Natural killer cell (primary cell): ENCODE data around the gene ALDH1A2. TPM values are rescaled to one million over a fixed set of nuclear protein-coding genes. Genes with fewer than 3 reads are reported as not detected.

Source experiments
- ATAC-seq, 3 donors: fragments of 150-1000 bp in 2 of 3; fragments of 200-7000 bp in 1 of 3; cut with Tn5 transposase; 1 replicate in 1 of 3; 2 replicates in 2 of 3; pipeline ENCODE4 v1.10.0; 2021; ENCODE audit warnings: mild to moderate bottlenecking in 2 of 3, moderate library complexity in 2 of 3
- DNase-seq, 2 donors: peaks; one replicate each; pipeline versions ENCODE4 v3.0.0 to v3.0.0-alpha.2; 2013 to 2021; ENCODE audit warnings: mixed read lengths in 1 of 2
- H3K27ac ChIP-seq: one replicate; pipeline ENCODE4 v1.5.1; 2013; ENCODE audit warnings: mild to moderate bottlenecking, low read length
- H3K27me3 ChIP-seq: one replicate; pipeline ENCODE4 v1.6.1; 2013; ENCODE audit warnings: low read length; ENCODE audit not compliant: control insufficient read depth, insufficient read depth
- H3K36me3 ChIP-seq: one replicate; pipeline ENCODE4 v1.6.1; 2013; ENCODE audit warnings: low read length; ENCODE audit not compliant: control insufficient read depth, insufficient read depth
- H3K4me1 ChIP-seq: one replicate; pipeline ENCODE4 v1.6.1; 2013; ENCODE audit warnings: low read length; ENCODE audit not compliant: control insufficient read depth, insufficient read depth
- H3K4me3 ChIP-seq: one replicate; pipeline ENCODE4 v1.5.1; 2013; ENCODE audit warnings: low read length
- H3K9me3 ChIP-seq: one replicate; pipeline ENCODE4 v1.6.1; 2013; ENCODE audit warnings: low read length; ENCODE audit not compliant: control insufficient read depth, insufficient read depth
- H3K27ac Mint-ChIP-seq, 2 donors: one replicate each; pipeline ENCODE4 v1.8.0; 2022; ENCODE audit warnings: mild to moderate bottlenecking in 2 of 2, mixed read lengths in 2 of 2, moderate library complexity in 1 of 2
- H3K27me3 Mint-ChIP-seq, 2 donors: one replicate each; pipeline ENCODE4 v1.8.0; 2022; ENCODE audit warnings: low read depth in 2 of 2, mixed read lengths in 2 of 2
- H3K36me3 Mint-ChIP-seq: one replicate; pipeline ENCODE4 v1.8.0; 2022; ENCODE audit warnings: mixed read lengths
- H3K4me1 Mint-ChIP-seq, 2 donors: one replicate each; pipeline ENCODE4 v1.8.0; 2022; ENCODE audit warnings: mixed read lengths in 2 of 2
- H3K4me3 Mint-ChIP-seq: one replicate; pipeline ENCODE4 v1.8.0; 2022; ENCODE audit warnings: mild to moderate bottlenecking, moderate library complexity, mixed read lengths
- H3K9me3 Mint-ChIP-seq, 2 donors: one replicate each; pipeline ENCODE4 v1.8.0; 2022; ENCODE audit warnings: mixed read lengths in 2 of 2
- CTCF ChIP-seq: fragments of 200-600 bp; IDR thresholded peaks from one replicate; pipeline ENCODE4 v1.8.0; 2022; ENCODE audit warnings: antibody characterized with exemption
- WGBS: methylation state at CpG from one replicate; pipeline ENCODE4 v1.1.7; 2013; ENCODE audit warnings: missing lambda C conversion rate; ENCODE audit not compliant: insufficient coverage; 5-methylcytosine and 5-hydroxymethylcytosine counted together
- intact Hi-C: fragments of 100-400 bp; cut with micrococcal nuclease; formaldehyde crosslinking; loops from one replicate; pipeline ENCODE4 v1.14.2; 2022
- total RNA-seq, 4 donors: library from RNA; stranded (reverse); fragments of 120-200 nt in 1 of 4; gene quantifications; one replicate each; pipeline versions ENCODE4 v1.2.3 to v1.2.4, GENCODE V29; 2013 to 2022

The ALDH1A2 gene
- total RNA-seq, 3 donors from 2014 or later (not counting 1 experiment from before 2014, with no cell fraction given), result 0.73 to 3.6 (median 2.8) TPM

GRCh38 chr15:57969355-57969754 is 96.2 kb downstream of the ALDH1A2 start:
- peaks cover 2 to 19% of the 10 kb centered on the region in 2 donors for H3K27me3 Mint-ChIP-seq
- no peak overlapping the region for H3K4me3 Mint-ChIP-seq
- no peak overlapping the region for H3K4me3 ChIP-seq
- WGBS, result 83% methylated on average over 5 of the region's 5 CpGs
- intact Hi-C loops, result no loop called here
- H3K9me3 Mint-ChIP-seq, result no peaks in the 10 kb centered on the region
- no peak overlapping the region for H3K27ac ChIP-seq
- H3K36me3 ChIP-seq, result no peaks in the 10 kb centered on the region
- DNase-seq (no peak), ATAC-seq (no peak)
- H3K27ac Mint-ChIP-seq, result no peak overlapping the region
- H3K36me3 Mint-ChIP-seq, result no peaks in the 10 kb centered on the region
- no peaks in the 10 kb centered on the region for H3K27me3 ChIP-seq
- TF ChIP-seq CTCF, result no peak
- no peaks in the 10 kb centered on the region for H3K4me1 ChIP-seq
- H3K9me3 ChIP-seq, result no peaks in the 10 kb centered on the region
- H3K4me1 Mint-ChIP-seq, result no peaks in the 10 kb centered on the region

- no peaks in the 10 kb centered on the region for H3K9me3 ChIP-seq
- no peaks in the 10 kb centered on the region for H3K4me1 Mint-ChIP-seq
- intact Hi-C loops, result no loop called here
- no peaks in the 10 kb centered on the region for H3K9me3 Mint-ChIP-seq
- H3K36me3 Mint-ChIP-seq, result no peaks in the 10 kb centered on the region
- H3K27ac ChIP-seq, result no peak overlapping the region
- H3K27ac Mint-ChIP-seq, result no peak overlapping the region
- DNase-seq (no peak), ATAC-seq (no peak)
- TF ChIP-seq CTCF, result no peak
- peaks cover 10 to 32% of the 10 kb centered on the region in 2 donors for H3K27me3 Mint-ChIP-seq
- no peaks in the 10 kb centered on the region for H3K36me3 ChIP-seq
- no peaks in the 10 kb centered on the region for H3K27me3 ChIP-seq
- 70% methylated on average over 4 of the region's 4 CpGs for WGBS
- no peaks in the 10 kb centered on the region for H3K4me1 ChIP-seq
- no peak overlapping the region for H3K4me3 ChIP-seq
- H3K4me3 Mint-ChIP-seq, result no peak overlapping the region
Measured at GRCh38 chr15:57962887-57963286, 102.6 kb downstream of the ALDH1A2 start.

- no peak for TF ChIP-seq CTCF
- Histone ChIP-seq H3K36me3 (no peaks in the 10 kb centered on the region), H3K4me1 (no peaks in the 10 kb centered on the region), H3K9me3 (no peaks in the 10 kb centered on the region), H3K27ac (no peak overlapping the region), H3K4me3 (no peak overlapping the region), H3K27me3 (no peaks in the 10 kb centered on the region)
- Mint-ChIP-seq H3K4me3 (no peak overlapping the region), H3K4me1 (no peaks in the 10 kb centered on the region), H3K36me3 (no peaks in the 10 kb centered on the region), H3K9me3 (no peaks in the 10 kb centered on the region), H3K27ac (no peak overlapping the region), H3K27me3 (peaks cover 10 to 25% of the 10 kb centered on the region in 2 donors)
- 78% methylated on average over 4 of the region's 4 CpGs for WGBS
- intact Hi-C loops, result no loop called here
- ATAC-seq (no peak), DNase-seq (no peak)
Measured at GRCh38 chr15:57961919-57962318, 103.6 kb downstream of the ALDH1A2 start.

GRCh38 chr15:57957113-57957512 is 108.4 kb downstream of the ALDH1A2 start:
- H3K4me1 ChIP-seq, result no peaks in the 10 kb centered on the region
- Mint-ChIP-seq H3K27ac (no peak overlapping the region), H3K4me1 (no peaks in the 10 kb centered on the region), H3K4me3 (no peak overlapping the region), H3K27me3 (peaks cover 18 to 31% of the 10 kb centered on the region in 2 donors), H3K36me3 (no peaks in the 10 kb centered on the region), H3K9me3 (no peaks in the 10 kb centered on the region)
- intact Hi-C loops, result no loop called here
- H3K4me3 ChIP-seq, result no peak overlapping the region
- ATAC-seq, result no peak
- DNase-seq, result no peak
- no peak for TF ChIP-seq CTCF
- WGBS, result 74% methylated on average over 5 of the region's 5 CpGs
- no peak overlapping the region for H3K27ac ChIP-seq
- no peaks in the 10 kb centered on the region for H3K36me3 ChIP-seq
- H3K27me3 ChIP-seq, result no peaks in the 10 kb centered on the region
- H3K9me3 ChIP-seq, result no peaks in the 10 kb centered on the region
